ENCODE results near the gene ITGB4.

ITGB4 gene

DNA sequence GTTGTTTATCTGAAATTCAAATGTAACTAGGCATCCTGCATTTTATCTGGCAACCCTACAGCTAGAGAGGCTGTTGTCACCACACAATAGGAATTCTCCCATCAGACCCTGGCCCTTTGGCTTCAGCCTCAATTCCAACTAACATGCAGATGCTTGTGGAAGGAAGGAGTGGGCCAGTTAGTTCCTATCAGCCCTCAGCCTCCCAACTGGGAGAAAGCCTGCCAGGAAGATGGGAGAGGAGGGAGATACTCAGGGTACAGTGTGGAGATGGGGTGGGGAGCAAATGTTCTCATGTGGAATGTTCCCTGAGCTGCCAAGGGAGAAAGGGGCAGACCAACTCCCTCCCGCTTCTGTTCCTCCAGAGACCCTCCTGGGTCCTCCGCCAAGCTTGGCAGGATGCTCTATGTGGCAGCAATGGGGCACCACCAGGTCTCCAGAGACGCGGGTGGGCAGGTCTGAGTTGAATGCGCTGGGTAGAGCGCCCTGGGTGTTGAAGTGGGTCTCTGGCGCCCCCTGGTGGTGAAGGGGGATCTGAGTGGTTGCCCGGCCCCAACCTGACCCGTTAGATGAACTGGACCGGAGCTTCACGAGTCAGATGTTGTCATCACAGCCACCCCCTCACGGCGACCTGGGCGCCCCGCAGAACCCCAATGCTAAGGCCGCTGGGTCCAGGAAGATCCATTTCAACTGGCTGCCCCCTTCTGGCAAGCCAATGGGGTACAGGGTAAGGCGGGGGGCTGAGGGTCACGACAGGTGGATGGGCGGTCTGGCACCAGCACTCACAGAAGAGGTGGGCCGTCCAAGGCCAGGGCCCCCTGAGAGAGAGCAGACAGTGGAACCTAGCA is 28.5 kb downstream of the ITGB4 start:
- TF ChIP-seq, protein P1, sequence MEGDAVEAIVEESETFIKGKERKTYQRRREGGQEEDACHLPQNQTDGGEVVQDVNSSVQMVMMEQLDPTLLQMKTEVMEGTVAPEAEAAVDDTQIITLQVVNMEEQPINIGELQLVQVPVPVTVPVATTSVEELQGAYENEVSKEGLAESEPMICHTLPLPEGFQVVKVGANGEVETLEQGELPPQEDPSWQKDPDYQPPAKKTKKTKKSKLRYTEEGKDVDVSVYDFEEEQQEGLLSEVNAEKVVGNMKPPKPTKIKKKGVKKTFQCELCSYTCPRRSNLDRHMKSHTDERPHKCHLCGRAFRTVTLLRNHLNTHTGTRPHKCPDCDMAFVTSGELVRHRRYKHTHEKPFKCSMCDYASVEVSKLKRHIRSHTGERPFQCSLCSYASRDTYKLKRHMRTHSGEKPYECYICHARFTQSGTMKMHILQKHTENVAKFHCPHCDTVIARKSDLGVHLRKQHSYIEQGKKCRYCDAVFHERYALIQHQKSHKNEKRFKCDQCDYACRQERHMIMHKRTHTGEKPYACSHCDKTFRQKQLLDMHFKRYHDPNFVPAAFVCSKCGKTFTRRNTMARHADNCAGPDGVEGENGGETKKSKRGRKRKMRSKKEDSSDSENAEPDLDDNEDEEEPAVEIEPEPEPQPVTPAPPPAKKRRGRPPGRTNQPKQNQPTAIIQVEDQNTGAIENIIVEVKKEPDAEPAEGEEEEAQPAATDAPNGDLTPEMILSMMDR (IDR thresholded peaks at IDR 0.05; ENCODE audit: borderline replicate concordance, control extremely low read depth, extremely low read depth, insufficient read depth, missing control alignments): peak; percentile 88
- in situ Hi-C loops (cut with MboI; ENCODE audit: low sequenced_read_pairs, unreplicated experiment): loop anchor here (10.0 kb wide), 1 partner anchor 135 kb away; no protein-coding TSS in a partner anchor
- peak; percentile 89 for DNase-seq (ENCODE audit: low spot score)

DNA sequence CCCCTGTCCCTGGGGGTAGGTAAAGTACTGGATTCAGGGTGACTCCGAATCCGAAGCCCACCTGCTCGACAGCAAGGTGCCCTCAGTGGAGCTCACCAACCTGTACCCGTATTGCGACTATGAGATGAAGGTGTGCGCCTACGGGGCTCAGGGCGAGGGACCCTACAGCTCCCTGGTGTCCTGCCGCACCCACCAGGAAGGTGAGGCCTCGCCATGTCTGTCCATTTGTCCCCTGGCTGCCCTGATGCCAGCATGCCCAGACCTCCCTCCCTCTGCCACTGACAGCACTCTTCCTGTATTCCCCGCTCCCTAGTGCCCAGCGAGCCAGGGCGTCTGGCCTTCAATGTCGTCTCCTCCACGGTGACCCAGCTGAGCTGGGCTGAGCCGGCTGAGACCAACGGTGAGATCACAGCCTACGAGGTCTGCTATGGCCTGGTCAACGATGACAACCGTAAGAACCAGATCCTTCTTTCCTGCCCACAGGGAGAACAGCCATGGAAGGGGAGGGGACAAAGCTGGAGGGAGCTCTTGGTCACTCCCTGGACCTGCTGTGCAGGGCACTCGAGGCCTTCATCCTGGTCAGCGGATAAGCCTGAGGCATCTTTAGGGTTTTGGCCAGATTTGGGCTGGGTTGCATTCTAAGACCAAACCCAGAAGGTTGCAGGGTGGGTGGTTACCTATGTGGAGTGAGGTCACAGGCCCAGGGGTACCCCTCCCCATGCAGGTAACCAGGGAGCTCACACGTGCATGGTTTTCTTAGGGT is 29.6 kb downstream of the ITGB4 start:
- DNase-seq (ENCODE audit: low spot score): no peak
- in situ Hi-C loops (cut with MboI; ENCODE audit: low sequenced_read_pairs, unreplicated experiment): no loop called here
- TF ChIP-seq, protein P1 (IDR thresholded peaks at IDR 0.05; ENCODE audit: borderline replicate concordance, control extremely low read depth, extremely low read depth, insufficient read depth, missing control alignments): no peak

DNA sequence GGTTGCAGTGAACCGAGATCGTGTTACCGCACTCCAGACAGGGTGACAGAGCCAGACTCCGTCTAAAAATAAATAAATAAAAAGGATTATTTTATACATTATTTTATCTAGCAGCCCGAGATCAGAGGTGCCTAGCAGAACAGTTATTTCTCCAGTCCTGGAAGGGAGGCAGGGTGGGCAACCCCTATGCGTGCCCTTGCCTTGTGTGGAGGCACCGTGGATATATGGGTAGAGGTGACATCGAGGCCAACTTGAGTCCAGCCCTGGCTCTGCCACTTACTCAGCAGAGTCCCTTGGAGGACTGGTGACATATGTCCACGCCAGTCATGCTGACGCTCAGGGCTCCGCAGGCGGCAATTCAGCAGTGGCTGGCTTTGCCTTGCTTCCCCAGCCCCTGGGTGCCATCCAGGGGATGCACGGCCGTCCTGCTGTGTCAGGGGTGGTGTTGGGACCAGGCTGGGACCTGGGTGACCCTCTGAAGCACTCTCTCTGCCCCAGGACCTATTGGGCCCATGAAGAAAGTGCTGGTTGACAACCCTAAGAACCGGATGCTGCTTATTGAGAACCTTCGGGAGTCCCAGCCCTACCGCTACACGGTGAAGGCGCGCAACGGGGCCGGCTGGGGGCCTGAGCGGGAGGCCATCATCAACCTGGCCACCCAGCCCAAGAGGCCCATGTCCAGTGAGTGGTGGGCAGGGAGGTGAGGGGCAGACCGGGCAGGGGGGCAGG is 30.6 kb downstream of the ITGB4 start:
- in situ Hi-C loops (cut with MboI; ENCODE audit: low sequenced_read_pairs, unreplicated experiment): no loop called here
- TF ChIP-seq, protein P1 (IDR thresholded peaks at IDR 0.05; ENCODE audit: borderline replicate concordance, control extremely low read depth, extremely low read depth, insufficient read depth, missing control alignments): no peak
- no peak for DNase-seq (ENCODE audit: low spot score)

DNA sequence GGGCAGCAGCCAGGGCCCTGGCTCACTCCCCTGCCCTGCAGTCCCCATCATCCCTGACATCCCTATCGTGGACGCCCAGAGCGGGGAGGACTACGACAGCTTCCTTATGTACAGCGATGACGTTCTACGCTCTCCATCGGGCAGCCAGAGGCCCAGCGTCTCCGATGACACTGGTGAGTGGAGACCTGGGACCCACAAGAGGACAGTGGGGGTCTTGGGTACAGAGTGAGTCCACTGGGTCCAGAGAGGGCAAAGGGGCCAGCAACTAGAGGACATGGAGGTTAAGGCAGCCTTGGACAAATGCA is 31.1 kb downstream of the ITGB4 start:
- in situ Hi-C loops (cut with MboI; ENCODE audit: low sequenced_read_pairs, unreplicated experiment): no loop called here
- TF ChIP-seq, protein P1 (IDR thresholded peaks at IDR 0.05; ENCODE audit: borderline replicate concordance, control extremely low read depth, extremely low read depth, insufficient read depth, missing control alignments): no peak
- no peak for DNase-seq (ENCODE audit: low spot score)

DNA sequence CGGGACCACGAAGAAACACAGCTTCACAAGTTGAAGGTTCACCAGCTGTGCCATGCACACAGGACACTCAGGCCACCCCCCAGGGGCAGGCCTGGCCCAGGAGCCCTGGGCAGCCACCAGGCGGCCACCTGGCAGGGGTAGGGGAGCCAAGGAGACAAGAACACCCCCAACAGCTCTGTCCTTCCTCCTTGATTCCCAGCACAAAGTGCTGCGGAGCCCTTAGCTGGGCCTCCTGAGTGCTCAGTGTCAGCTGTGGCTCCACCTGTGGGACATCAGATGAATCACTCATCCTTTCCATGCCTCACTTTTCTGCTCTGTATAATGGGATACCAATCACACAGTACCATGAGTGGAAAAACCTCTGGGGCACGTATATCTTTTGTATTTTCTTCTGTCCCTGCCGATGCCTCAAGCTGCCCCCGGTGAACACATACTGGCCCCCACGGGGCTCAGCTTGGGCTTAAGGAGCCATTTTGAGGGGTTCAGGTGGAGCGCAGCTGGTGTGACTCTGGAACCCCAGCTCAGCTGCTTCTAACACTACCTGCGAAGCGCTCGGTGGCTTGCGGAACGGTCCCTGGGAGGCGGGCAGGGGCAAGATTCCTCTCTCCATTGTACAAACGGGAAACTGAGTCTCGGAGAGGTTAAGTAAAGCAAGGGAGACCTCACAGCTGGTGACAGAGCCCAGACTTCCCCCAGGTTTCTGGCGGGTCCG is 31.7 kb downstream of the ITGB4 start:
- peak; percentile 77 for DNase-seq (ENCODE audit: low spot score)
- in situ Hi-C loops (cut with MboI; ENCODE audit: low sequenced_read_pairs, unreplicated experiment): no loop called here

More for the DNA sequence above, 31.7 kb downstream of the ITGB4 start:
- TF ChIP-seq, protein P1 (IDR thresholded peaks at IDR 0.05; ENCODE audit: borderline replicate concordance, control extremely low read depth, extremely low read depth, insufficient read depth, missing control alignments): no peak

Measured in GM13976 (cell line).